HG03097 (cell line): ENCODE data around the gene ZRANB3.
"Not testable (repeated sequence)": the region's sequence is repeated elsewhere in the genome, so short reads cannot be mapped to it uniquely, and the experiment has no call there.

Experiments
- ATAC-seq: cut with Tn5 transposase; IDR thresholded peaks from one replicate; pipeline ENCODE4 v1.9.1; 2021; ENCODE audit not compliant: unreplicated experiment, low FRiP score

ZRANB3 gene

GRCh38 chr2:135094508-135094907 lies 436.5 kb downstream of the ZRANB3 start:
- no peak for ATAC-seq

GRCh38 chr2:135093670-135094330 lies 437.2 kb downstream of the ZRANB3 start:
- ATAC-seq, result no peak

- ATAC-seq, result no peak
Observed at GRCh38 chr2:135093193-135093592, 437.8 kb downstream of the ZRANB3 start.

GRCh38 chr2:135091681-135092080 lies 439.3 kb downstream of the ZRANB3 start:
- ATAC-seq, result no peak

- ATAC-seq, result not testable (repeated sequence)
Observed at GRCh38 chr2:135089597-135089996, 441.4 kb downstream of the ZRANB3 start.
